WTC11 (cell line): ENCODE measurements around the gene CNOT10.

Experiments
- ETV6 ChIP-seq: sonication (generic); formaldehyde crosslinking; IDR thresholded peaks from 2 replicates; pipeline ENCODE4 v1.8.1; 2022; ENCODE audit warnings: mild to moderate bottlenecking, missing genetic modification reagents
- FOXK1 ChIP-seq: sonication (generic); formaldehyde crosslinking; IDR thresholded peaks from 2 replicates; pipeline ENCODE4 v1.8.0; 2022; ENCODE audit warnings: mild to moderate bottlenecking, moderate library complexity, missing genetic modification reagents
- FOXP1 ChIP-seq: sonication (generic); formaldehyde crosslinking; IDR thresholded peaks from 2 replicates; pipeline ENCODE4 v1.8.0; 2022; ENCODE audit warnings: missing genetic modification reagents, mild to moderate bottlenecking, moderate library complexity, borderline replicate concordance
- IRF2 ChIP-seq: sonication (generic); formaldehyde crosslinking; IDR thresholded peaks from 2 replicates; pipeline ENCODE4 v1.8.0; 2022; ENCODE audit warnings: low read depth, missing genetic modification reagents, borderline replicate concordance
- ZNF232 ChIP-seq: sonication (generic); formaldehyde crosslinking; IDR thresholded peaks from 2 replicates; pipeline ENCODE4 v1.8.0; 2022; ENCODE audit warnings: mild to moderate bottlenecking, missing genetic modification reagents
- TF ChIP-seq, protein P1 (sequence below): fragments of 200-600 bp; IDR thresholded peaks from 2 replicates; pipeline ENCODE4 v1.8.0; 2022; ENCODE audit warnings: antibody characterized with exemption
- TF ChIP-seq, protein P2 (sequence below): sonication (generic); formaldehyde crosslinking; IDR thresholded peaks from 2 replicates; pipeline ENCODE4 v1.8.1; 2022; ENCODE audit warnings: low read depth, missing genetic modification reagents, borderline replicate concordance
- TF ChIP-seq, protein P3 (sequence below): sonication (generic); formaldehyde crosslinking; IDR thresholded peaks from 2 replicates; pipeline ENCODE4 v1.8.1; 2023; ENCODE audit warnings: mild to moderate bottlenecking, moderate library complexity, missing genetic modification reagents

DNA sequence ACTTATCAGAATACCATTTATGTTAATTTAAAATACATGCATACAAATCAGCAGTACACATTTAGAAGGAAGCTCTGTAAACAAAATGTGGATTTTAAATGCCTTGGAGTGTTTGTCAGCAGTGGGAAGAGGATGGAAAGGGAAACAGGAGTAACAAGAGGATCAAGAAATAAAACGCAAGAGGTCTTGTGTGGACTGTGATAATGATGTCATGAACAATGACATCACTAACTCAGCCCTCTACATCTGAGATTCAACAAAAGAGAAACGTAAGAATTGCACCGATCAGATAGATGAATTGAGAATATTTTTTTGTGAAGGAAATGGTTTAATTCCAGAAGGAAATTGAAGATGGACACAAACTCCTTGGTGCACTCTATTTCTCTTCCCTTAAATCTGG, 44.0 kb upstream of the CNOT10 start:
- TF ChIP-seq, protein P1, sequence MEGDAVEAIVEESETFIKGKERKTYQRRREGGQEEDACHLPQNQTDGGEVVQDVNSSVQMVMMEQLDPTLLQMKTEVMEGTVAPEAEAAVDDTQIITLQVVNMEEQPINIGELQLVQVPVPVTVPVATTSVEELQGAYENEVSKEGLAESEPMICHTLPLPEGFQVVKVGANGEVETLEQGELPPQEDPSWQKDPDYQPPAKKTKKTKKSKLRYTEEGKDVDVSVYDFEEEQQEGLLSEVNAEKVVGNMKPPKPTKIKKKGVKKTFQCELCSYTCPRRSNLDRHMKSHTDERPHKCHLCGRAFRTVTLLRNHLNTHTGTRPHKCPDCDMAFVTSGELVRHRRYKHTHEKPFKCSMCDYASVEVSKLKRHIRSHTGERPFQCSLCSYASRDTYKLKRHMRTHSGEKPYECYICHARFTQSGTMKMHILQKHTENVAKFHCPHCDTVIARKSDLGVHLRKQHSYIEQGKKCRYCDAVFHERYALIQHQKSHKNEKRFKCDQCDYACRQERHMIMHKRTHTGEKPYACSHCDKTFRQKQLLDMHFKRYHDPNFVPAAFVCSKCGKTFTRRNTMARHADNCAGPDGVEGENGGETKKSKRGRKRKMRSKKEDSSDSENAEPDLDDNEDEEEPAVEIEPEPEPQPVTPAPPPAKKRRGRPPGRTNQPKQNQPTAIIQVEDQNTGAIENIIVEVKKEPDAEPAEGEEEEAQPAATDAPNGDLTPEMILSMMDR: no peak
- no peak for TF ChIP-seq IRF2
- TF ChIP-seq ETV6 (CRISPR knock-in tag): no peak
- TF ChIP-seq, protein P2, sequence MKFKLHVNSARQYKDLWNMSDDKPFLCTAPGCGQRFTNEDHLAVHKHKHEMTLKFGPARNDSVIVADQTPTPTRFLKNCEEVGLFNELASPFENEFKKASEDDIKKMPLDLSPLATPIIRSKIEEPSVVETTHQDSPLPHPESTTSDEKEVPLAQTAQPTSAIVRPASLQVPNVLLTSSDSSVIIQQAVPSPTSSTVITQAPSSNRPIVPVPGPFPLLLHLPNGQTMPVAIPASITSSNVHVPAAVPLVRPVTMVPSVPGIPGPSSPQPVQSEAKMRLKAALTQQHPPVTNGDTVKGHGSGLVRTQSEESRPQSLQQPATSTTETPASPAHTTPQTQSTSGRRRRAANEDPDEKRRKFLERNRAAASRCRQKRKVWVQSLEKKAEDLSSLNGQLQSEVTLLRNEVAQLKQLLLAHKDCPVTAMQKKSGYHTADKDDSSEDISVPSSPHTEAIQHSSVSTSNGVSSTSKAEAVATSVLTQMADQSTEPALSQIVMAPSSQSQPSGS: no peak
- TF ChIP-seq FOXK1: no peak
- TF ChIP-seq FOXP1 (CRISPR knock-in tag): no peak
- TF ChIP-seq ZNF232 (CRISPR knock-in tag): no peak
- TF ChIP-seq, protein P3, sequence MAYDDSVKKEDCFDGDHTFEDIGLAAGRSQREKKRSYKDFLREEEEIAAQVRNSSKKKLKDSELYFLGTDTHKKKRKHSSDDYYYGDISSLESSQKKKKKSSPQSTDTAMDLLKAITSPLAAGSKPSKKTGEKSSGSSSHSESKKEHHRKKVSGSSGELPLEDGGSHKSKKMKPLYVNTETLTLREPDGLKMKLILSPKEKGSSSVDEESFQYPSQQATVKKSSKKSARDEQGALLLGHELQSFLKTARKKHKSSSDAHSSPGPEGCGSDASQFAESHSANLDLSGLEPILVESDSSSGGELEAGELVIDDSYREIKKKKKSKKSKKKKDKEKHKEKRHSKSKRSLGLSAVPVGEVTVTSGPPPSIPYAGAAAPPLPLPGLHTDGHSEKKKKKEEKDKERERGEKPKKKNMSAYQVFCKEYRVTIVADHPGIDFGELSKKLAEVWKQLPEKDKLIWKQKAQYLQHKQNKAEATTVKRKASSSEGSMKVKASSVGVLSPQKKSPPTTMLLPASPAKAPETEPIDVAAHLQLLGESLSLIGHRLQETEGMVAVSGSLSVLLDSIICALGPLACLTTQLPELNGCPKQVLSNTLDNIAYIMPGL (CRISPR knock-in tag): no peak
